ENCODE data around the gene CCNL1. TPM values are rescaled to one million over a fixed set of nuclear protein-coding genes. Genes with fewer than 3 reads are reported as not detected.
"Not testable (repeated sequence)": the region's sequence is repeated elsewhere in the genome, so short reads cannot be mapped to it uniquely, and the experiment has no call there.

The CCNL1 gene
- total and polyA plus RNA-seq, 5 donors from 2014 or later, result 48.7 to 1,080 (median 66.0) TPM

- DNase-seq, result peak in 2 of 3 donors; percentile 14 to 81
- Histone ChIP-seq H3K4me3 (ENCODE audit: low read depth, low read length) (peak overlapping the region; percentile 42), H3K27ac (ENCODE audit: insufficient read depth, low read length, poor library complexity, severe bottlenecking) (peak overlapping the region; percentile 72), H3K4me1 (ENCODE audit: control insufficient read depth, insufficient read depth, low read length, poor library complexity, severe bottlenecking) (peaks cover 24% of the 10 kb centered on the region), H3K36me3 (ENCODE audit: control insufficient read depth, insufficient read depth, low read length) (no peaks in the 10 kb centered on the region), H3K27me3 (ENCODE audit: control insufficient read depth, insufficient read depth, low read length) (no peaks in the 10 kb centered on the region), H3K9me3 (ENCODE audit: control insufficient read depth in 2 of 2, low read length in 2 of 2) (no peaks in the 10 kb centered on the region)
- ATAC-seq (ENCODE audit: low read depth in 2 of 2), result peak; percentile 28 to 57
- peaks cover 11 to 69% (median 29%) of the 10 kb centered on the region in 4 donors for H3K4me1 Mint-ChIP-seq
- H3K4me3 Mint-ChIP-seq, result peak overlapping the region in 2 of 4 donors; percentile 25 to 71
- H3K27me3 Mint-ChIP-seq, result no peaks in the 10 kb centered on the region
- H3K27ac Mint-ChIP-seq, result peak overlapping the region; percentile 82 to 91 (median 87)
- no peaks in the 10 kb centered on the region for H3K36me3 Mint-ChIP-seq
- H3K9me3 Mint-ChIP-seq, result no peaks in the 10 kb centered on the region
Observed at GRCh38 chr3:157103280-157103679, 56.7 kb downstream of the CCNL1 start.

- not testable (repeated sequence) for DNase-seq; H3K27me3 Mint-ChIP-seq; H3K4me3 ChIP-seq (ENCODE audit: low read depth, low read length); H3K27ac ChIP-seq (ENCODE audit: insufficient read depth, low read length, poor library complexity, severe bottlenecking); H3K27me3 ChIP-seq (ENCODE audit: control insufficient read depth, insufficient read depth, low read length); H3K36me3 ChIP-seq (ENCODE audit: control insufficient read depth, insufficient read depth, low read length); H3K9me3 Mint-ChIP-seq; H3K36me3 Mint-ChIP-seq; H3K4me3 Mint-ChIP-seq; H3K9me3 ChIP-seq (ENCODE audit: control insufficient read depth in 2 of 2, low read length in 2 of 2); ATAC-seq (ENCODE audit: low read depth in 2 of 2)
- H3K27ac Mint-ChIP-seq, result peak overlapping the region in 1 of 3 donors; percentile 82
- H3K4me1 ChIP-seq (ENCODE audit: control insufficient read depth, insufficient read depth, low read length, poor library complexity, severe bottlenecking), result peaks cover 24% of the 10 kb centered on the region
- peaks cover 11 to 72% (median 29%) of the 10 kb centered on the region in 4 donors for H3K4me1 Mint-ChIP-seq
Observed at GRCh38 chr3:157102595-157102994, 57.4 kb downstream of the CCNL1 start.

GRCh38 chr3:157102098-157102497, 57.8 kb downstream of the CCNL1 start:
- Histone ChIP-seq H3K4me3 (ENCODE audit: low read depth, low read length) (no peak overlapping the region), H3K4me1 (ENCODE audit: control insufficient read depth, insufficient read depth, low read length, poor library complexity, severe bottlenecking) (peaks cover 24% of the 10 kb centered on the region), H3K36me3 (ENCODE audit: control insufficient read depth, insufficient read depth, low read length) (no peaks in the 10 kb centered on the region), H3K27ac (ENCODE audit: insufficient read depth, low read length, poor library complexity, severe bottlenecking) (no peak overlapping the region), H3K9me3 (ENCODE audit: control insufficient read depth in 2 of 2, low read length in 2 of 2) (no peaks in the 10 kb centered on the region), H3K27me3 (ENCODE audit: control insufficient read depth, insufficient read depth, low read length) (no peaks in the 10 kb centered on the region)
- DNase-seq, result no peak
- Mint-ChIP-seq H3K27me3 (no peaks in the 10 kb centered on the region), H3K36me3 (no peaks in the 10 kb centered on the region), H3K9me3 (no peaks in the 10 kb centered on the region), H3K4me1 (peaks cover 11 to 69% (median 29%) of the 10 kb centered on the region in 4 donors), H3K4me3 (no peak overlapping the region), H3K27ac (no peak overlapping the region)
- no peak for ATAC-seq (ENCODE audit: low read depth in 2 of 2)

GRCh38 chr3:157101486-157101885, 58.5 kb downstream of the CCNL1 start:
- Mint-ChIP-seq H3K36me3 (no peaks in the 10 kb centered on the region), H3K4me1 (peaks cover 11 to 68% (median 29%) of the 10 kb centered on the region in 4 donors), H3K9me3 (no peaks in the 10 kb centered on the region), H3K27me3 (no peaks in the 10 kb centered on the region), H3K4me3 (no peak overlapping the region), H3K27ac (no peak overlapping the region)
- H3K27ac ChIP-seq (ENCODE audit: insufficient read depth, low read length, poor library complexity, severe bottlenecking), result no peak overlapping the region
- DNase-seq (peak in 1 of 3 donors; percentile 22), ATAC-seq (ENCODE audit: low read depth in 2 of 2) (no peak)
- no peaks in the 10 kb centered on the region for H3K36me3 ChIP-seq (ENCODE audit: control insufficient read depth, insufficient read depth, low read length)
- H3K4me3 ChIP-seq (ENCODE audit: low read depth, low read length), result no peak overlapping the region
- H3K27me3 ChIP-seq (ENCODE audit: control insufficient read depth, insufficient read depth, low read length), result no peaks in the 10 kb centered on the region
- H3K9me3 ChIP-seq (ENCODE audit: control insufficient read depth in 2 of 2, low read length in 2 of 2), result no peaks in the 10 kb centered on the region
- H3K4me1 ChIP-seq (ENCODE audit: control insufficient read depth, insufficient read depth, low read length, poor library complexity, severe bottlenecking), result peaks cover 24% of the 10 kb centered on the region

GRCh38 chr3:157100608-157101396, 59.1 kb downstream of the CCNL1 start:
- Mint-ChIP-seq H3K27ac (peak overlapping the region in 1 of 3 donors; percentile 70), H3K36me3 (no peaks in the 10 kb centered on the region), H3K9me3 (no peaks in the 10 kb centered on the region), H3K27me3 (no peaks in the 10 kb centered on the region), H3K4me1 (peaks cover 11 to 62% (median 28%) of the 10 kb centered on the region in 4 donors), H3K4me3 (no peak overlapping the region)
- Histone ChIP-seq H3K36me3 (ENCODE audit: control insufficient read depth, insufficient read depth, low read length) (no peaks in the 10 kb centered on the region), H3K27me3 (ENCODE audit: control insufficient read depth, insufficient read depth, low read length) (no peaks in the 10 kb centered on the region), H3K4me1 (ENCODE audit: control insufficient read depth, insufficient read depth, low read length, poor library complexity, severe bottlenecking) (peaks cover 24% of the 10 kb centered on the region), H3K4me3 (ENCODE audit: low read depth, low read length) (no peak overlapping the region), H3K27ac (ENCODE audit: insufficient read depth, low read length, poor library complexity, severe bottlenecking) (no peak overlapping the region), H3K9me3 (ENCODE audit: control insufficient read depth in 2 of 2, low read length in 2 of 2) (no peaks in the 10 kb centered on the region)
- ATAC-seq (ENCODE audit: low read depth in 2 of 2), result no peak
- DNase-seq, result no peak

- Mint-ChIP-seq H3K36me3 (no peaks in the 10 kb centered on the region), H3K9me3 (no peaks in the 10 kb centered on the region), H3K27me3 (no peaks in the 10 kb centered on the region), H3K27ac (no peak overlapping the region), H3K4me3 (peak overlapping the region in 1 of 4 donors; percentile 79), H3K4me1 (peaks cover 11 to 54% (median 22%) of the 10 kb centered on the region in 4 donors)
- ATAC-seq (ENCODE audit: low read depth in 2 of 2) (no peak), DNase-seq (no peak)
- Histone ChIP-seq H3K9me3 (ENCODE audit: control insufficient read depth in 2 of 2, low read length in 2 of 2) (no peaks in the 10 kb centered on the region), H3K4me1 (ENCODE audit: control insufficient read depth, insufficient read depth, low read length, poor library complexity, severe bottlenecking) (peaks cover 18% of the 10 kb centered on the region), H3K27me3 (ENCODE audit: control insufficient read depth, insufficient read depth, low read length) (no peaks in the 10 kb centered on the region), H3K4me3 (ENCODE audit: low read depth, low read length) (no peak overlapping the region), H3K27ac (ENCODE audit: insufficient read depth, low read length, poor library complexity, severe bottlenecking) (no peak overlapping the region), H3K36me3 (ENCODE audit: control insufficient read depth, insufficient read depth, low read length) (no peaks in the 10 kb centered on the region)
Observed at GRCh38 chr3:157100096-157100477, 59.9 kb downstream of the CCNL1 start.

GRCh38 chr3:157099326-157100095, 60.4 kb downstream of the CCNL1 start:
- H3K4me3 Mint-ChIP-seq, result peak overlapping the region in 1 of 4 donors; percentile 79
- Histone ChIP-seq H3K4me1 (ENCODE audit: control insufficient read depth, insufficient read depth, low read length, poor library complexity, severe bottlenecking) (peaks cover 12% of the 10 kb centered on the region), H3K27me3 (ENCODE audit: control insufficient read depth, insufficient read depth, low read length) (no peaks in the 10 kb centered on the region), H3K9me3 (ENCODE audit: control insufficient read depth in 2 of 2, low read length in 2 of 2) (no peaks in the 10 kb centered on the region), H3K4me3 (ENCODE audit: low read depth, low read length) (no peak overlapping the region), H3K27ac (ENCODE audit: insufficient read depth, low read length, poor library complexity, severe bottlenecking) (no peak overlapping the region), H3K36me3 (ENCODE audit: control insufficient read depth, insufficient read depth, low read length) (no peaks in the 10 kb centered on the region)
- H3K27me3 Mint-ChIP-seq, result no peaks in the 10 kb centered on the region
- ATAC-seq (ENCODE audit: low read depth in 2 of 2), result no peak
- peaks cover 11 to 49% (median 16%) of the 10 kb centered on the region in 4 donors for H3K4me1 Mint-ChIP-seq
- DNase-seq, result no peak
- H3K9me3 Mint-ChIP-seq, result no peaks in the 10 kb centered on the region
- H3K27ac Mint-ChIP-seq, result peak overlapping the region in 1 of 3 donors; percentile 42
- H3K36me3 Mint-ChIP-seq, result no peaks in the 10 kb centered on the region
